ENCODE measurements around the gene RRAGB. TPM values are rescaled to one million over a fixed set of nuclear protein-coding genes. Genes with fewer than 3 reads are reported as not detected.
"Not testable (repeated sequence)": the region's sequence is repeated elsewhere in the genome, so short reads cannot be mapped to it uniquely, and the experiment has no call there.

RRAGB gene
- total RNA-seq, 1 donor from 2014 or later: 14.9 TPM

DNA sequence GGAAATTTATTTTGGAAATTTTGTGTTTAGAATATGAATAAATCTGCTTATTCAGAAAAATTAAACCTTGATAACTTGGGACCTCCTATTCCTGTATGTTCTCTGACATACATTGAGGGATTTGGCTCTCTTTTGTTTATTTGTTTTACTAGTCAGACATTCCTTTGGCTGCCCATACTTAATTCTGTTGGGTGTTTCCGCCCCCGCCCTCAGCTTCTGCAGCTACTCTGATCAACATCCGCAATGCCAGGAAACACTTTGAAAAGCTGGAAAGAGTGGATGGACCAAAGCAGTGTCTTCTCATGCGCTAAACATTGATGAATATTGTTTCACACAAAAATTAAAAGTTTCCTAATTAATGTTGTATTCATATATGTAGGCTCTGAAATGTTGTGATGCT lies 40.5 kb downstream of the RRAGB start:
- no peak for DNase-seq (ENCODE audit: low read depth)
- no peak overlapping the region for H3K4me3 ChIP-seq (ENCODE audit: low read depth, low read length)
- TF ChIP-seq, protein P1, sequence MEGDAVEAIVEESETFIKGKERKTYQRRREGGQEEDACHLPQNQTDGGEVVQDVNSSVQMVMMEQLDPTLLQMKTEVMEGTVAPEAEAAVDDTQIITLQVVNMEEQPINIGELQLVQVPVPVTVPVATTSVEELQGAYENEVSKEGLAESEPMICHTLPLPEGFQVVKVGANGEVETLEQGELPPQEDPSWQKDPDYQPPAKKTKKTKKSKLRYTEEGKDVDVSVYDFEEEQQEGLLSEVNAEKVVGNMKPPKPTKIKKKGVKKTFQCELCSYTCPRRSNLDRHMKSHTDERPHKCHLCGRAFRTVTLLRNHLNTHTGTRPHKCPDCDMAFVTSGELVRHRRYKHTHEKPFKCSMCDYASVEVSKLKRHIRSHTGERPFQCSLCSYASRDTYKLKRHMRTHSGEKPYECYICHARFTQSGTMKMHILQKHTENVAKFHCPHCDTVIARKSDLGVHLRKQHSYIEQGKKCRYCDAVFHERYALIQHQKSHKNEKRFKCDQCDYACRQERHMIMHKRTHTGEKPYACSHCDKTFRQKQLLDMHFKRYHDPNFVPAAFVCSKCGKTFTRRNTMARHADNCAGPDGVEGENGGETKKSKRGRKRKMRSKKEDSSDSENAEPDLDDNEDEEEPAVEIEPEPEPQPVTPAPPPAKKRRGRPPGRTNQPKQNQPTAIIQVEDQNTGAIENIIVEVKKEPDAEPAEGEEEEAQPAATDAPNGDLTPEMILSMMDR (IDR thresholded peaks at IDR 0.05; ENCODE audit: insufficient read depth, low read length, poor library complexity, severe bottlenecking): no peak
- no peaks in the 10 kb centered on the region for H3K27me3 ChIP-seq (ENCODE audit: control insufficient read depth, insufficient read depth, low read length)
- H3K36me3 ChIP-seq (ENCODE audit: control insufficient read depth, insufficient read depth, low read length): no peaks in the 10 kb centered on the region

DNA sequence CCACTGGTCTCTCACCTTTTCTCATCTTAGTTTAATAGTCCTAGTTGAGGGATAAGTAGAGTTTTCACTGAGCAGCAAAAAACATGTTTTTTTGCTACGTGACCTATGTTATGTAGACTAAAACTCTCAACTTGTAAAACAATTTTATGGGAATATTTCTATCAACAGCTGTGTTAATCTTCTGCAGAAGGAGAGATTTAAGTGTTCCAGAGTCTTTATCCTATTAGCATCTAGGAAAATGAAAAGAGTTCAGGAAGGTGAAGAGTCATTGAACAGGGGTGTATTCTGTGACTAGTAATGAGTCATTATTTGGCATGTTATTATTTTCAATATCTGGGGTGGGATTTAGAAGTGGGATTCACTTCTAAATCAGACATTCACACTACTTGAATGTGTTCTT lies 41.9 kb downstream of the RRAGB start:
- TF ChIP-seq, protein P1 (IDR thresholded peaks at IDR 0.05; ENCODE audit: insufficient read depth, low read length, poor library complexity, severe bottlenecking): no peak
- H3K36me3 ChIP-seq (ENCODE audit: control insufficient read depth, insufficient read depth, low read length): no peaks in the 10 kb centered on the region
- H3K27me3 ChIP-seq (ENCODE audit: control insufficient read depth, insufficient read depth, low read length): no peaks in the 10 kb centered on the region
- no peak for DNase-seq (ENCODE audit: low read depth)
- no peak overlapping the region for H3K4me3 ChIP-seq (ENCODE audit: low read depth, low read length)

DNA sequence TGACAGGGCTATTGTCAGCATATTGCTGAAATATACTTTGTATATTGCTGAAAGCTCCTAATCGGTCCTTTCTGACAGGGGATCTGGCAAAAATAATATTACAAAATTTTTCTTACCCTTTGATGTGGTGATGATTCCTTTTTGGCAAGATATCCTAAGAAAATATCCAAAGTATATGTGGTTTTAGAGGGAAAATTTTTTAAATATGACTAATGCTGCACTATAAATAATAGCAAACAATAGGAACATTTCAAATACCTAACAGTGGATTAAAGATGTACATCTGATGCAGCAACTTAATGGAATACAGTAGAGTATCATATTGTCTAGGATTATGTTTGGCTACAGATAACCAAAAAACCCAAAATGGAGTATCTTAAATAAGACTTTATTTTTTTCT lies 49.6 kb downstream of the RRAGB start:
- Histone ChIP-seq H3K36me3 (ENCODE audit: control insufficient read depth, insufficient read depth, low read length) (no peaks in the 10 kb centered on the region), H3K27me3 (ENCODE audit: control insufficient read depth, insufficient read depth, low read length) (no peaks in the 10 kb centered on the region), H3K4me3 (ENCODE audit: low read depth, low read length) (no peak overlapping the region)
- TF ChIP-seq, protein P1 (IDR thresholded peaks at IDR 0.05; ENCODE audit: insufficient read depth, low read length, poor library complexity, severe bottlenecking): no peak
- DNase-seq (ENCODE audit: low read depth): no peak

DNA sequence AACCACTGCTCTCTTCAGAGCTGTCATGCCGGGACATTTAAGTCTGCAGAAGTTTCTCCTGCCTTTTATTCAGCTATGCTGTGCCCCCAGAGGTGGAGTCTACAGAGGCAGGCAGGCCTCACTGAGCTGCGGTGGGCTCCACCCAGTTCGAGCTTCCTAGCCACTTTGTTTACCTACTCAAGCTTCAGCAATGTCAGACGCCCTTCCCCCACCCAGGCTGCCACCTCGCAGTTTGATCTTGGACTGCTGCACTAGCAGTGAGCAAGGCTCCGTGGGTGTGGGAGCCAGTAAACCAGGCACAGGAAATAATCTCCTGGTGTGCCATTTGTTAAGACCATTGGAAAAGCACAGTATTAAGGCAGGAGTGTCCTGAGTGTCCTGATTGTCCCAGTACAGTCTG lies 56.9 kb downstream of the RRAGB start:
- H3K36me3 ChIP-seq (ENCODE audit: control insufficient read depth, insufficient read depth, low read length); DNase-seq (ENCODE audit: low read depth); H3K4me3 ChIP-seq (ENCODE audit: low read depth, low read length); H3K27me3 ChIP-seq (ENCODE audit: control insufficient read depth, insufficient read depth, low read length): not testable (repeated sequence)

DNA sequence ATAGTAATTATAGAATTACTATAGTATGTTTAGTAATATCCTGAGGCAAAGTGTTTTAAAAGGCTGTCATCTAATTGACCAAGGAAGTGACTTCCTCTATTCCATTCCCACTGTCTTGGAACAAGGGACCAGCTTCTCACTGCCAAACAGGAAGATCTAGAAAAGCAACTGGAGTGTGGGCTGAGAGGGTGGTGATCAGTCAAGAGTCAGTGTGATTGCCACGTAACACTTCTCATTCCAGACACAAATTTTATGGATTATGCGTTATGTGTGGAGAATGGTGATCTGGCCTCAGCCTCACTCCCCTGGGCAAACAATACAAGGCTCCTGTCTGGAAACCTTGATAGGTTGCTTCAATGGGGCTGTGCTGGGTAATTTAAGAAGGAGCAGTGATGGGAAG lies 60.0 kb downstream of the RRAGB start:
- Histone ChIP-seq H3K4me3 (ENCODE audit: low read depth, low read length) (no peak overlapping the region), H3K27me3 (ENCODE audit: control insufficient read depth, insufficient read depth, low read length) (no peaks in the 10 kb centered on the region), H3K36me3 (ENCODE audit: control insufficient read depth, insufficient read depth, low read length) (no peaks in the 10 kb centered on the region)
- no peak for DNase-seq (ENCODE audit: low read depth)
- TF ChIP-seq, protein P1 (IDR thresholded peaks at IDR 0.05; ENCODE audit: insufficient read depth, low read length, poor library complexity, severe bottlenecking): no peak

DNA sequence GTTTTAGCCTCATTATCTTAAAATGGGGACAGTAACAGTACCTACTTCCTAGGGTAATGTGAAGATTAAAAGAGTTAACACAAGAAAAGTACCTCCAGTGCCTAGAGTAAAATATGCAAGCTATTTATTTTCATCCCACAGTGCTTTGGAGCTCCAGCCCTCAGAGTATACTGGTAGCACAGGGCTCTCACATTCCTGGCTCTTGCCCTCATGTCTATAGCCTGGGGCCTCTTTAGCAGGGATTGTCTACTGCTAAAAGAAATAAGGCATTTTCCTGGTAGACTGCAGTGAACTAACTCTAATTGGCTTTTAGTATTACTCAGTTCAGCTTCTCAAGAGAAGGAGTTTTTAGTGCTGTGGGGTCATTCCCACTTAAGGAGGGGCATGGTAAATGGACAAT lies 60.8 kb downstream of the RRAGB start:
- H3K27me3 ChIP-seq (ENCODE audit: control insufficient read depth, insufficient read depth, low read length): no peaks in the 10 kb centered on the region
- TF ChIP-seq, protein P1 (IDR thresholded peaks at IDR 0.05; ENCODE audit: insufficient read depth, low read length, poor library complexity, severe bottlenecking): no peak
- no peak overlapping the region for H3K4me3 ChIP-seq (ENCODE audit: low read depth, low read length)
- no peaks in the 10 kb centered on the region for H3K36me3 ChIP-seq (ENCODE audit: control insufficient read depth, insufficient read depth, low read length)
- DNase-seq (ENCODE audit: low read depth): no peak
